ENCODE data around the gene ZGPAT. TPM values are rescaled to one million over a fixed set of nuclear protein-coding genes. Genes with fewer than 3 reads are reported as not detected.

The ZGPAT gene
- total and polyA plus RNA-seq, 7 donors, result 18.5 to 44.9 (median 22.5) TPM

DNA sequence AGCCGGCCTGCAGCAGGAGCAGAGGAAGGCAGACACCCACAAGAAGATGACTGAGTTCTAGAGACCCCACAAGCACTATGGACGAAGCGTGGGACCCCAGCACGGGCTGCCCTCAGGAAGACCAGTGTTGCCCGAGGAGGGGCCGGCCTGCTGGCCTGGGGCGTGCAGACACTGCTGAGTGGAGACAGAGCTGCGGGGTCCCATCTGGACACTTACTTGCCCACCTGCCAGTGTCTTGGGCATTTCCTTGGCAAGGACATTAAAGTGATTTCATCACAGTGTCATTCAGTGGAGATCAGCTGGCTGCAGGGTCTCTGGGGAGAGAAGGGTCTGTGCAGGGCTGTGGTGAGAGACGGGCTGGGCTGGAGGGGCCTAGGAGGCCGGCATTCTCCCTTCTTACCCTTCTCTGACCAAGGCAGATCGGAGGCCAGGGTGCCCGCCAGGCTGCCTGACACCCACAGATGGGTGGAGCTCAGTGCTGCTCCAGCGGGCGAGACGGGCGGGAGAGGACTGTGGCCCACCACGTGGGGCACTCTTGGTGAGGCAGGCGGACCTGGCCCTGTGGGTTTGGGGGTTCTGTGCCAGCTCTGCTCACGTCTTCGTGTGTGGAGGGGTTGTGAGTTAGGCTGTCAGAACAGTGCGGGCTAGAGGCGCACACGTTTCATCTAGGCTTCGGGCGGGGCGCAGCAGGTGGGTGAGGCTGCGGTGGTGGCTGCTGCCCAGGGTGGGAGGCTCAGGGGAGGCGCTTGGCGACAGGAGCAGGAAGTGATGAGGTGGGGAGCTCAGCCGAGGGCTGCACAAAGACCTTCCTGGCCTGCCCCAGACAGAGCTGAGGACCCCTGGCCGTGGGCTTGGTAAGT, 28.2 kb downstream of the ZGPAT start, which contains the start of gene LIME1:
Gene LIME1, plus strand, starts transcription at position 806 of the 860 bp plus-strand sequence. CDS start 886 bp downstream, outside the sequence.
- Histone ChIP-seq H3K27ac (no peak within 1 kb of the TSS), H3K27me3 (peaks cover 0 to 10% (median 0%) of the 10 kb centered on the region in 3 donors), H3K36me3 (peaks cover 7 to 35% (median 18%) of the 10 kb centered on the region in 4 donors), H3K9me3 (no peaks in the 10 kb centered on the region), H3K4me3 (peak within 1 kb of the TSS in 3 of 4 donors; percentile 21 to 66 (median 35)), H3K4me1 (peaks cover 0 to 33% (median 22%) of the 10 kb centered on the region in 4 donors)
- WGBS, 2 donors, result 30 to 43% methylated on average over 31 of the region's 31 CpGs
- DNase-seq, result peak; percentile 67
- TF ChIP-seq POLR2A (IDR thresholded peaks at IDR 0.05) (no peak), POLR2AphosphoS5 (IDR thresholded peaks at IDR 0.05) (no peak), EP300 (IDR thresholded peaks at IDR 0.05) (no peak)
- TF ChIP-seq, protein P1, sequence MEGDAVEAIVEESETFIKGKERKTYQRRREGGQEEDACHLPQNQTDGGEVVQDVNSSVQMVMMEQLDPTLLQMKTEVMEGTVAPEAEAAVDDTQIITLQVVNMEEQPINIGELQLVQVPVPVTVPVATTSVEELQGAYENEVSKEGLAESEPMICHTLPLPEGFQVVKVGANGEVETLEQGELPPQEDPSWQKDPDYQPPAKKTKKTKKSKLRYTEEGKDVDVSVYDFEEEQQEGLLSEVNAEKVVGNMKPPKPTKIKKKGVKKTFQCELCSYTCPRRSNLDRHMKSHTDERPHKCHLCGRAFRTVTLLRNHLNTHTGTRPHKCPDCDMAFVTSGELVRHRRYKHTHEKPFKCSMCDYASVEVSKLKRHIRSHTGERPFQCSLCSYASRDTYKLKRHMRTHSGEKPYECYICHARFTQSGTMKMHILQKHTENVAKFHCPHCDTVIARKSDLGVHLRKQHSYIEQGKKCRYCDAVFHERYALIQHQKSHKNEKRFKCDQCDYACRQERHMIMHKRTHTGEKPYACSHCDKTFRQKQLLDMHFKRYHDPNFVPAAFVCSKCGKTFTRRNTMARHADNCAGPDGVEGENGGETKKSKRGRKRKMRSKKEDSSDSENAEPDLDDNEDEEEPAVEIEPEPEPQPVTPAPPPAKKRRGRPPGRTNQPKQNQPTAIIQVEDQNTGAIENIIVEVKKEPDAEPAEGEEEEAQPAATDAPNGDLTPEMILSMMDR (IDR thresholded peaks at IDR 0.05), result no peak
- intact Hi-C loops (cut with DNase I), result no loop called here

DNA sequence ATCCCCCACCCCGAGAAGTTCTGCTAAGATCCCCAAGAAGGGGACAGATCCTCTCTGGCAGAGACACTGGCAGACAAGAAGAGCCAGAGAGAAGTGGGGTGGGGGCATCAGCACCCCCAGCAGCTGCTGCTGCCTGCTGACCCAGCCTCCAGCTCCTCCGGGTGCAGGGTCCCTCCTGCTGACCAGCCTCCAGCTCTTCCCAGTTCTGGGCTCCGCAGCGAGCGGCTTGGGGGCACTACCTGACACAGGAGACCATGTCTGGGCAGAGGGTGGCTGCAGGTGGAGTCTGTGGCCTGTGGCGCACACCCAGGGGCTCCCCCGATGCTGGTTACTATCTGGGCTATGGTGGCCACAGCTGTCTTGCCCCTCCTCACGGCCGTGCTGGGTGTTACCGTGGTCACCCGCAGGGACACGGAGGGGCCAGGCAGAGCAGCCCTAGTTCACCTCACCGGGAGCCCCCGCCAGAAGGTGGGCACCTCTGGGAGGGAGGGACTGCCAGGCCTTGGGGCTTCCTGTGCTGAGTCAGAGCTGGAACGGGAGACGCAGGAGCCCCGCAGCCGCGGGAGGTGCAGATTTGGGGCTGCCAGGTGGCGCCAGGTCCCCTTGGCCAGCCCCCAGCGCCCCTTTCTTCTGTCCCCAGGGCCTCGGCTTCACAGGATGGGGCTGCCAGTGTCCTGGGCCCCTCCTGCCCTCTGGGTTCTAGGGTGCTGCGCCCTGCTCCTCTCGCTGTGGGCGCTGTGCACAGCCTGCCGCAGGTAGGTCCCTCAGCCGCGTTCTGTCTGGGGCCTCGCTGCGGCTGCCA, 29.3 kb downstream of the ZGPAT start:
- intact Hi-C loops (cut with DNase I), result no loop called here
- TF ChIP-seq POLR2A (IDR thresholded peaks at IDR 0.05), result no peak
- TF ChIP-seq, protein P1 (IDR thresholded peaks at IDR 0.05), result no peak
- TF ChIP-seq POLR2AphosphoS5 (IDR thresholded peaks at IDR 0.05), result peak in 1 of 4 donors; percentile 24
- TF ChIP-seq EP300 (IDR thresholded peaks at IDR 0.05), result no peak
- Histone ChIP-seq H3K9me3 (no peaks in the 10 kb centered on the region), H3K27ac (no peak overlapping the region), H3K4me3 (peak overlapping the region in 3 of 4 donors; percentile 21 to 66 (median 35)), H3K36me3 (peaks cover 9 to 39% (median 18%) of the 10 kb centered on the region in 4 donors), H3K4me1 (peaks cover 0 to 43% (median 32%) of the 10 kb centered on the region in 4 donors), H3K27me3 (peaks cover 0 to 10% (median 0%) of the 10 kb centered on the region in 3 donors)
- 10 to 20% methylated on average over 30 of the region's 30 CpGs for WGBS, 2 donors
- peak; percentile 71 for DNase-seq

DNA sequence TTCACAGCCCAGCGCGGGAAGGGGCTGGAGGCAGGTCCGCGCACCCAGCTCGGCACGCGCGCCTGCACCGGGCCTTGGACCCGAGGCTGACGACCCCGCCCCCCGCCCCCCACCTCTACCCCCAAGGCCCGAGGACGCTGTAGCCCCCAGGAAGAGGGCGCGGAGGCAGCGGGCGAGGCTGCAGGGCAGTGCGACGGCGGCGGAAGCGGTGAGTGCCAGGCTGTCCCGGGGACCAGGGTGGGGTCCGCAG, 29.8 kb downstream of the ZGPAT start:
- Histone ChIP-seq H3K27me3 (peaks cover 0 to 10% (median 0%) of the 10 kb centered on the region in 3 donors), H3K9me3 (no peaks in the 10 kb centered on the region), H3K27ac (no peak overlapping the region), H3K4me3 (peak overlapping the region in 3 of 4 donors; percentile 21 to 66 (median 35)), H3K36me3 (peaks cover 14 to 45% (median 22%) of the 10 kb centered on the region in 4 donors), H3K4me1 (peaks cover 0 to 43% (median 36%) of the 10 kb centered on the region in 4 donors)
- no peak for DNase-seq
- no peak for TF ChIP-seq POLR2AphosphoS5 (IDR thresholded peaks at IDR 0.05)
- TF ChIP-seq, protein P1 (IDR thresholded peaks at IDR 0.05), result no peak
- TF ChIP-seq EP300 (IDR thresholded peaks at IDR 0.05), result no peak
- no peak for TF ChIP-seq POLR2A (IDR thresholded peaks at IDR 0.05)
- WGBS, 2 donors, result 2 to 3% methylated on average over 26 of the region's 26 CpGs
- intact Hi-C loops (cut with DNase I), result no loop called here

DNA sequence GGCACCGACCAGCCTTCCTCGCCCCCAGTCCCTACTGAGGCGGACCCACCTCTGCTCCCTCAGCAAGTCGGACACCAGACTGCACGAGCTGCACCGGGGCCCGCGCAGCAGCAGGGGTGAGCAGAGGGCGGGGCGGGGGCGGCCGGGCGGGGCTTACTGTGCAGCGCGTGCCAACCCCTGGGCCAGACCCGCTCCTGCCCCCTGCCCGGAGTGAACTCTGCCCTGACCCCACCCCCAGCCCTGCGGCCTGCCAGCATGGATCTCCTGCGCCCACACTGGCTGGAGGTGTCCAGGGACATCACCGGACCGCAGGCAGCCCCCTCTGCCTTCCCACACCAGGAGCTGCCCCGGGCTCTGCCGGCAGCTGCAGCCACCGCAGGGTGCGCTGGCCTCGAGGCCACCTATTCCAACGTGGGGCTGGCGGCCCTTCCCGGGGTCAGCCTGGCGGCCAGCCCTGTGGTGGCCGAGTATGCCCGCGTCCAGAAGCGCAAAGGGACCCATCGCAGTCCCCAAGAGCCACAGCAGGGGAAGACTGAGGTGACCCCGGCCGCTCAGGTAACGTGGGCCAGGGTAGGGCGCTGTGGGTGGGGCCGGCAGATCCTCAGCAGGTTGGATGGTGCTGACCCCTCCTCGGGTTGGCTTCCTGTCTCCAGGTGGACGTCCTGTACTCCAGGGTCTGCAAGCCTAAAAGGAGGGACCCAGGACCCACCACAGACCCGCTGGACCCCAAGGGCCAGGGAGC, 30.3 kb downstream of the ZGPAT start:
- H3K9me3 ChIP-seq, result no peaks in the 10 kb centered on the region
- WGBS, 2 donors, result 8 to 19% methylated on average over 43 of the region's 43 CpGs
- DNase-seq, result peak; percentile 75
- H3K27ac ChIP-seq, result peak overlapping the region in 2 of 4 donors; percentile 91 to 93
- peak overlapping the region in 3 of 4 donors; percentile 21 to 66 (median 35) for H3K4me3 ChIP-seq
- H3K36me3 ChIP-seq, result peaks cover 19 to 48% (median 27%) of the 10 kb centered on the region in 4 donors
- TF ChIP-seq POLR2AphosphoS5 (IDR thresholded peaks at IDR 0.05) (no peak), POLR2A (IDR thresholded peaks at IDR 0.05) (no peak), EP300 (IDR thresholded peaks at IDR 0.05) (no peak)
- TF ChIP-seq, protein P1 (IDR thresholded peaks at IDR 0.05), result no peak
- H3K4me1 ChIP-seq, result peaks cover 0 to 43% (median 36%) of the 10 kb centered on the region in 4 donors
- intact Hi-C loops (cut with DNase I), result loop anchor here (2.0 kb wide), 1 partner anchor 31 kb away; the partner anchor contains the start of gene ARFRP1
- H3K27me3 ChIP-seq, result peaks cover 0 to 10% (median 0%) of the 10 kb centered on the region in 3 donors
